ENCODE data around the gene BTNL2.

Gene BTNL2

DNA sequence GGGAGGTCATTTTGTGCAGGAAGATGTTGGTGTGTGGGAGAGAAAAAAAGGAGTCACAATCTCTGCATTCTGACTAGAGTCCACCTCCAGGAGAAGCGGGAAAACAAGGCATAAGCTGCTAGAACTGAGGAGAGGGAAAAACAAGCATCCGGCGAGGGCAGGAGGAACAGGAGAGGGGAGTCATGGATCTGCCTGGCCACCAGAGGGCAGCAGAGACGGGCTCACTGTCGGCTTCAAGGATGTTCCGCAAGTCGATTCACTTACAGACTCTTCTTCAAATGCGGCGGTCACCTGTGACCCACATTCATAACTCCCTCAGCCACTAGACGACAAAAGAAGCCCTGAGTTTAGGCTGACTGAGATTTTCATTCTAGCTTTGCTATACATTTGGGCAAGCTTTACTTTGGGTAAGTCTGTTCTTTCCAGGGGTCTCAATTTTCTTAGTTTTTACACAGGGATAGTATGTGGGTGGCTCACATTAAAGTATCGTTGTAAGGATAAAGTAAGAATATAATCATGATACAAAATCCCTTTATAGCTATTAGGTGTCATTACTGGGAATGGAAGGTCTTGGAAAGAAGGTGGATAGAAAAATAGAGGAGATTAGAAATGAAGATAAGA is 6.6 kb upstream of the BTNL2 start:
- DNase-seq = peak; percentile 80

DNA sequence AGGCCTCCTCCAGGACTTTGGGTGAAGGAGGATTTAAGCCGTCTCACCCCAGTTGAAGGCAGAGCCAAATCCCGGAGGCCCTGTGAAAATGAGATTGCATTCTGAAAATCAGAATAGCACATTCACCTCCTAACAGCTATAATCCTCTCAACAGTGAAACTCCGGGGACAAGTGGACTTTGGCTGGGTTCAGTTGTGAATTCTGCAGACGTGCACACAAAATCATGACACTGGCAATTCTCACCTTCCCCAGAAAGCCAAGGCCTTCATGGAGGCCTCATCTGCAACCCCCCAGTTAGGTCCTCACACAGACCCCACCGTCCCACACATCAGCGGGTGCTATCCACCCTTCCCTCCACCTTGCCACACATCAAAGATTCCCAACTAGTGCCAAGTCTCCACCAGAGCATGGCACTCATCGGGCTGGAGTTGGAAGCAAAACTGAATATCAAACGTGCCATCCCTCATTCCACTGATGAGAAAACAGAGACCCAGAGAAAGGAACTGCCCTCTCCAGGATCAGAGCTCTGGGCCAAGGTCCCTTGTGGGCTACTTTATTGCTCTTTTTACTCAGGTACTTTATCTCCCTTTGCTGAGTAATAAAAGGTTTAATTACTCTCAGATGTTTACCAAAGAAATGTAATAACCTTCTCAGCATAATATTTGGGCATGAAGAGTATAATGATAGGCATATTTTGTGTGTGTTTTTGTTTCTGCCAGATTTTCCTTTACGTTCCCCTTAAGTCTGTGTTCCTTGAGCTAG is 4.8 kb upstream of the BTNL2 start:
- DNase-seq = no peak

DNA sequence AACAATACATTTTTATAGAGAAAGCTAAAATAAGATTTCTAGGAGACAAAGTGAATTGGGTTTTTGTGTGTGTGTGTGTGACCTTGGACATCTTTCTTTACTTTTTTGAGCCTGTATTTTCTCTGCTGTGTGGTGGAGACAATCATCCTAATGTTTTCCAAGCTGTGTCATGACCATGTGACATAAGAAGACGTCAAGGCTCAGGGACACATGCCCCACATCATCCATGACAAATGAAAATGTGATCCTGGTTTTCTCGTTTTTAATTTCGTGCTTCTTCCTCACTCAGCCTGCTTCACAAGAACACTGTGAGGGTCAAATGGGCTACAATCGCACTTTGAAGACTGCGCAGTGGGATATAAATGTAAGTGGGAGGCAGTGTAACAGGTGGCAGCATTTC is 3.9 kb upstream of the BTNL2 start:
- DNase-seq = no peak

DNA sequence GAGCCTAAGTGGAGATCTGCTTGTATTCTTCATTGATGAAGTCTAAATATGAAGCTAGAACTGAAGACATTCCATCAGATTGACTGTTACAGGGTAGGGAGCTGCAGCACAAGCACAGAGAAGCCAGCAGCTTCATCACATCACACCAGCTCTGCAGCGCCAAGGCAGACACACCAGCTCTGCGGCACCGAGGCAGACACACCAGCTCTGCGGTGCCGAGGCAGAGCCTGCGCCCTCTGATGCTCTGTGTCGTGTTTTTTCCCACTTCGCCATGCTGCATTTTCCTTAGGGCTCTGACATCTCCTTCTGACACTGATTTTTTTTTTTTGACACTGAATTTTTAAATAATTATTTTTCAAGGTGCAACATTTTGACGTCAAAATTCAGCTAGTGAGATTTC is 784 bp downstream of the BTNL2 start:
- DNase-seq = no peak

DNA sequence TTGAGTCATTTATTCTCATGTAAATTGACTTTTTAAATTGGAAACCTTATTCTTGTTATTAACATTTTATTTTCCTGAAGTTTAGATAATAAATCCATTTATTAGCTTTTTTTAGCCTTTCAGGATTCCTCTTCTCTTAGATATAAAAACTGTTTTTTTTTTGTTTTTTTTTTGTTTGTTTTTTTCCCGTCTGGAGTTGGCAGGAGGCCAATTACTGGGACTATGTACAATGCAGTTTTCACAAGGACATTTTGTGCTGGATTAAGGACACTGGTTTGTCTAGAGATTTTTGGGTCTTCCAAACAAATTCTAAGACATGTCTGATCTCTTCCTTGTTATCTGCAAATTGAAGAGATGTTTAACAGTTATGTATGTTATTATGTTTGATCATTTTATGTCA is 1.3 kb downstream of the BTNL2 start:
- DNase-seq = no peak

DNA sequence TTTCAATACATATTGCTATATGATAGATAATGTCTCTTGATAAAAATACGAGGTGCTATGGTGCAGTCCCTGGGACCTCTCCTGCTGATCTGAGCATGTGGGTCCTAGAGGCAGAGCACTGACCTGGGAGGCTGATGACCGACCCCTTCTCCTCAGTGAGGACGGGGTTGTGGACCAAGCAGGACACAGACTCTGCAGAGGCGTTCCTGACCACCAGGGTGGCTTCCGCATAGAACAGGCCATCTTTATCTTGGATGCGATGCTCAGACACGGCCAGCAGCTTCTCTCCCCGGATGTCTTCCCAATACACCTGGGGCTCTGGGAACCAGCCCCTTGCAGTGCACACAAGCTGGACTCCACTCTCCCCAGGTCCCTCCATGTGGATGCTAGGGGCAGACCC is 4.2 kb downstream of the BTNL2 start:
- no peak for DNase-seq

DNA sequence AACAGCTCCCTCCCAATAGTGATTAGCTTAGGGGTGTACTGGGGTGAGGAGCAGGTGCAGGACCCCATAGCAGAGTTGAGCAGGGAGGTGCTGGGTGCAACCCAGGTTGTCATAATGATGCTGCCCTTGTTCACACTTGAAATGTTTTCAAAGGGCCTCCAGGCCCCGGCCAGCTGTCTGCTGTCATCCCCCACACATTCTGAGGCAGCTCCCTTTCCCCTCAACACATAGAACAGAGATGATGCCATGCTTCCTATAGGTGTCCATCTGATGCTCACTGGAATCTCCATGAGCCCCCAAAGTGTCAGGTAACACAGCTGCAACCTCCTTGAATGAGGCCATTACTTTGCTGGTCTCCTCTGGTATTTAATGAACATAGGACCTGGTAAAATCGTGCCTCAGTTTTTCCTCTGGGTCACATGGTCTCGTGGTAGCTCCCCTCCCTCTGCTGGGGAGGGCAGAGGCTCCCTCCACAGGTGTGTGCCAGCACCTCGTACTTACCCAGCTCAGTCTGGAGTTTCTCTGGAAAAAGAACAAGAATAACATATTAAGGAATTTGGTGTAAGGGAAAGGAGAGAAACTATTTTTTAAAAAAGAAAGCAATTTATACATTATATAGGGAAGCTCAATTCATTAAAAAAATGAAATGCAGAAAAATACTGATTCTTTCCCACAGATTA is 5.6 kb downstream of the BTNL2 start:
- no peak for DNase-seq

DNA sequence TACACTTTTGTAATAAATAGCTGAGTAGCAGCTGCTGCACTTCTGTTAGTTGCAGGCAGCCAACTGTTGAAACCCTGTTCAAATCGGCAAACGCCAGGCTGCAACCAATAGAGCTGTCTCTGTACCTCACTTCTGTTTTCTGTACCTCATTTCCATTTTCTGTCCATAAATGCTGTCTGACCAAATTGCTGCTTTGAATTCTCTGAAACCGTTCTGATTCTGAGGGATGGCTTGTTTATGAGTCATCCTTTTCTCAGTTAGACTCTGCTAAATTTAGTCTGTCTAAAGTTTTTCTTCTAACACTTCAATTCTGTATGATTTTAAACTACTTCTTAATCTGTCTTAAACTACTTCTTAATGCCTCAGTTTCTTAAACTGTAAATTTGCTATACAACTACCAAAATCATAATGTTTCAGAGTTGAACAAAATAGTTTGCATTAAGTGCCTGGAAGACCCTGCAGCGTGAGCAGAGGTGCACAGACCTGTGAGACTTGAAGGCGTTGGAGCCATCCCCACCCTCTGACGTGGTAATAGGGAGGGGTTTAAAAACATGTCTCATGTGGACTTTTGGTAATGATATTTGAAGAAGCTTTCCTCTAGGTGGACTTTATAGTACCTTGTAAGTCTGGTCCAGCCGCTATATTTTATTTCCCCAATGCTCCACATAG is 9.6 kb downstream of the BTNL2 start:
- peak; percentile 52 for DNase-seq

DNA sequence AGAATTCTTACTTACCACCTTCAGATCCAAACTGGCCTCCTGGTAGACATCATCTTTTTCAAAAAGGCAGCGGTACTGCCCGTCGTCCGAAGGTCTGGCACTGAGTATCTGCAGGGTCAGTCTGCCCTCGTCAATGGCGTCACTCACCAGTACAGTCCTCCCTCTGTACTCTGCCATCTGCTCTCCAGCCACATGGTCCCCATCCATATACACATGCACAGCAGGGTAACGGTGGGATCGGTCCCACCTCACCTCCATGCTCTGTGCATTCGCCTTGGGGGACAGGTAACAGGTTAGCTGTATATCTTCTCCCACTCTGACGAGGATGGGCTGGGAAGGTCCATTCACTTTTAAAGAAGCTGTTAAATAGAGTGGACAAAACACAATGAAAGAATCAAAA is 11.0 kb downstream of the BTNL2 start:
- no peak for DNase-seq

DNA sequence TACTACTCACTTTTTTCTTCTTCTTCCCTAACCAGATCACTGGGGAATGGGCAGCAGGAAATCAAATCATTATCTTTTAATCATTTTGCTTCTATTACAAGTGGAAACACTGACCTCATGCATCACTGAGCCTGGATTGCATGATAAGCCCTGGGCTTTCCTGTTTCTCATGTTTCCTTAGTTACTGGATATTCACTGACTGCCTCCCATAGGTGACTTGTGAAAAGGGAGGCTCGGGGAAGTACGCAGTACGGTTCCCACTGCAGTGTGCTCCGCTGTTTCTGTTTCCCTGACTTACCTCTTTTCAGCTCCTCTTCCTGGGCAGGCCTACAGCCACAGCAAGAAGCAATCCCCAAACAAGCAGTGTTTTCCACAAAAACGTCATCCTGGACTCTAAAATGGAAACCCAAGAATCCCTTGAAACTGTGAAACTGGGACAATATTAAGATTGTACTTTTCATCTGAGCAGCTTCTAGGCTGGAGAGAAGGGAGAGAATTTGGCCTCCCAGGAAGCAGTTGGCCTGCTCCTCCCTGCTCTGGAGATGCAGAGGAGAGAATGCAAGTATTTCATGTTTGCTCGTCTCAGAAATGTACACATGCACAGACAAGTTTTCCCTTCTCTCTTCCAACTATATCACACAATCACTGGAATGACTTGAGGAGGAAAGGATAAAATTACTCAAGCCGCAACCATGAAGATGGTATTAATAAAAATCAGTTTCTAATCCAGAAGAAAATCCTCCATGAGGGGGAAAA is 13.1 kb downstream of the BTNL2 start:
- DNase-seq = no peak

DNA sequence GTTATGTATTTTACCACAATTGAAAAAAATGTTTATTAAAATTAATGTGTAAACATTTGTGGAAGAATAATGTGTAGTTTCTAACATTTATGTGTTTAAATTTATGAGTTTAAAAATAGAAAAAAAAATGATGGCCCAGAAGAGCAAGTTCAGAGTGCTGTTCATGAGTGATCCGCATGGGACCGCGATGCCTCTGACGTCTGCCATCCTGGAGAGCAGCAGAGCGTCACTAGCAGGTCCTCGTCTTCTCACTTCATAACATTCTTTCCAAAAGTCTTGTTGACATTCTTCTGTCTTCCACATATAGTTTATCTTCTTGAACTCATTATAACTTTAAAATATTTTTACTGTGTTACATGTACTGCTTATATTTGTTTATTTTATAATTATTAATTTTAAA is 15.5 kb downstream of the BTNL2 start:
- DNase-seq = no peak

DNA sequence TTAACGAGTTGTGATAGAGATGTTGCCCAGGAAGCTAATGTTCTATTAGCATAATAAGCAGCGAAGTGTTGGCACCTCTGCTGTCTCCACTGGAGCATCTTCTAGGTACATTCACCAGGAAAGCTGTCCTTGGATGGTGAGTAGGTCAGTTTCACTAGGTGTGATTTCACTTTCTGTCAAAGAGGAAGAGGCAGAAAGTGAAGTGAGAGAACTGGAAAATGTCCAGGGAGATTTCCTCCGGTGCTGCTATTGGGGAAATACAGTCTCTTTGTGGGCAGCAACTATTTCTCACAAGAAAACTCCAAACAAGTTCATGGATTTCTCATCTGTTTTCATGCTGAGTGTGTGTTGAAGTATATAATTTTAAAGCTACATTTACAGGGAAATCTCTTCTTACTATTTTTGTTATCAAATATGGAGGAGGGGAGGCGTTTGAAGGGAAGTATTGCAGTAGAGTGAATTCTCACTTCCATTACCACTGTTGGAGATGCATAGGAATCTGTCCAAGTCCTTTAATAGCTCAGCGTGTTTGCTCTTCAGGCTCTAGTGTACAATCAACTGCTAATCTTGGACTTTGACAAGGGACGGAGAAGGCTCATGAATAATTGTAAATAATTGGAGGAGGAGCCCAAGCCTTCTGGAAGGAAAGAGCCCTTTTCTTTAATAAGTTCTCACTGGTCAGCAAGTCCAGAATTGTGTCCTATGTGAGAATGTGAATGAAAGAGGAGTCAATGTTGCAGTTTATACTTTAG is 19.2 kb downstream of the BTNL2 start:
- no peak for DNase-seq

DNA sequence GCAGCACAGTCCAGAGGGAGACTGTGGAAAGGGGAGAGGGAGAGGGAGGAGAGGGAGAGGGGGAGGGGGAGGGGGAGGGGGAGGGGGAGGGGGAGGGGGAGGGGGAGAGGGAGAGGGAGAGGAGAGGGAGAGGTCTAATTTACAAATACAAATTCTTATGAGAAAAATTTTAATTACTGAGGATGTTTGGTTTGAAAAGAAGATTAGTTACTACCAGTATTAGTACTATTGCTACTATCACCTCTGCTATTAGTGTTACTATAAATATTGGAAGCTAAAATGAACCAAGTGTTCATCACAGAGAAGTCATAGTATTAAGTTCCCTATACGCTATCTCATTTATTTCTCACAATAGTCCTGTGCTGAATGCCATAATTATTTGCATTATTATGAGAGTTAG is 20.9 kb downstream of the BTNL2 start:
- DNase-seq = no peak

DNA sequence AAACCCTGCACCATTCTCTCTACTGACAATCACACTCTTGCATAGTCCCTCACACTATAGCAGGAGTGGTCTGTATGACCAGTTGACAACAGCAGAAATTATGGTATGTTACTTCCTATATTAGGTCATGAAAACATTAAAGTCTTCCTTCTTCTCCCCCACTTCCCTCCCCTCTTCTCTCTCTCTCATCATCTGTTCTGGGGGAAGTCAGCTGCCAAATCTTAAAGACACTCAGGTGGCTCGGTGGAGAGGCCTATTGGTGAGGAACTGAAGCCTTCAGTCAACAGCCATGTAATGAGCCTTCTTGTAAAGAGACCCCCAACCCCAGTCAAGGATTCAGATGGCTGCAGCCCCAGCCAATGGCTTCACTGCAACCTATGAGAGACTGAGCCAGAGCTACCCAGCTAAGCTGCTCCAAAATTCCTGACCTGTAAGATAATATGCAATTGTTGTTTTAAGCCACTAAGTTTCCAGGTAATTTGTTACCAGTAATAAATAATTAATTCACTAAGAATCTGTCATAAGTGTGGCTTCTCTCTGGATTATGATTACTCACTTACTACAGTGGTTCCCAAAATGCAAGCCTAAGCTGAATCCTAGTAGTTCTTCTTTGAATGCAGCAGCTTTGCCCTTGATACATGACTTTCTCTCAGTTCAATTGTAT is 24.1 kb downstream of the BTNL2 start:
- no peak for DNase-seq

DNA sequence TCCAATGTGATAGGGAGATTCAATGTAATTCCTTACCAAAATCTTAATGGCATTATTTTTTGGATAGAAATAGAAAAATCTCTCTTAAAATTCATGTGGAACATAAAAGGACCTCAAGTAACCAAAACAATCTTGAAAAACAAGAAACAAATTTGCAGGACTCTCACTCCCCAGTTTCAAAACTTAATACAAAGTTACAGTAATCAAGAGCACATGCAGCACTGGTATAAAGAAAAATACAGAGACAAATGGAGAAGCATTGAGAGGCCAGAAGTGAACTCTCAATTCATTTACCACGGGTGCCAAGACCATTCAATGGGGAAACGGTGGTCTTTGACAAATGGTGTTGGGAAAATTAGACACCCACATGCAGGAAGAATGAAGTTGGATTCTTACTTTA is 27.4 kb downstream of the BTNL2 start:
- DNase-seq = no peak

DNA sequence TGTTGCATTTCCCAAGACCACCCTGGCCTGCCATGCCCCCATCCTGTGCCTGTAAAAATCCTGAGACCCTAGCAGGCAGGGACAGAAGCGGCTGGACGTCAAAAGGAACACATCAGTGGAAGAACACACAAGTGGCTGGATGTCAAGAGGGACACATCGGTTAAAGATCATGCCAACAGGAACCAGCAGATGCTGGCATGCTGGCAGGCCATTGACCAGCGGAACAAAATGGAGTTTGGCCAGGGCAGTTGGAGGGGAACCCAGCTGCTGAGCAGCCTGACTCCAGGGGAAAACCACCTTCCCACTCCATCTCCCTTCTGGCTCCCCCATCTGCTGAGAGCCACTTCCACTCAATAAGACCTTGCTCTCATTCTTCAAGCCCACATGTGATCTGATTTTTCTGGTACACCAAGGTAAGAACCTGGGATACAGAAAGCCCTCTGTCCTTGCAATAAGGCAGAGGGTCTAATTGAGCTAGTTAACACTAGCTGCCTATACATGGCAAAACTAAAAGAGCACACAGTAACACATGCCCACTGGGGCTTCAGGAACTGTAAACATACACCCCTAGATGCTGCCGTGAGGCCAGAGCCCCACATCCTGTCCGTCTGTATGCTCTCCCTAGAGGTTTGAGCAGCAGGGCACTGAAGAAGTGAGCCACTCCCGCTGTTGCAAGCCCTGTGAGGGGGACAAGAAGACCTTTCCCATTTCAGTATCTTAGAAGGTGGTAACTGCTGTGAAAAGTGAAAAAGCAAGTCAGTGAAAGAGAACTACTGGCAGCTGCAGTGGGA is 31.0 kb downstream of the BTNL2 start:
- DNase-seq = no peak

DNA sequence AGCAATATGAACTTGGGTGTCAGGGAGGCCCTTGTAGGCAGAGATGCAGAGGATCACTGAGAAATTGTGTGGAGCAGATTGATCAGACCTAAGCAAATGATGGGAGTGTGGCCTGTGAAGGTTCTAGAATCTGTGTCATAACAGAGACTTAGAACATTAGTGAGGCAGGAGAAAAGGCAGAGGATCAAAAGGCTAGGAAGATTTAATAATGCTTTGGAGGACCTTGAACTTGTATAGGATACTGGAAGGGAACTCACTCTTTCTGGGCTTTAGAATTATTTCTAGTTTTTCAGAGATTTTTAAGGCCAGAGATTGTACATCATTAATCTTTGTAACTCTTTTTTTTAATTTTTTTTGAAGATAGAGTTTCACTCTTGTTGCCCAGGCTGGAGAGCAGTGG is 35.2 kb downstream of the BTNL2 start, which contains the start of gene TSBP1:
TSS of gene TSBP1 (minus strand) at position 101 of the 400 bp plus-strand sequence. CDS start 197 bp downstream, outside the sequence.
- no peak for DNase-seq

DNA sequence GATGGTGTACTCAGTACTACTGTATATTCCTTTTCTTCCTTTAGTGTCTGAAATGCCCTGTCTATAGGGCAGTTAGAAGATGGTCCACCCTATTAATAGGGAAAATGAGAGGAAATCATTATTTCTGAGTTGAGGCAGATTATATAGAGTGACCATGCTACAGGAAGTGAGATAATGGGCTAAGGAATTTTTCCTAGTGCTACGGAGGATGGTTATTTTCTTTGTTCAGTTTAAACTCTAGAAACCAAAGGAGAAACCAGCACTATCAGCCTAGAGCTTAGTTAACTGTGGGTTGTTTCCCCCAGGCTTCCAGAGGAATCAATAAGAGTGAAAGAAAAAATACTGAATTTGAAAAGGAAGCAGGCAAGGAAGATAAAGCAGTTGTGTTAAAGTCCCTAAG is 35.8 kb downstream of the BTNL2 start:
- no peak for DNase-seq

DNA sequence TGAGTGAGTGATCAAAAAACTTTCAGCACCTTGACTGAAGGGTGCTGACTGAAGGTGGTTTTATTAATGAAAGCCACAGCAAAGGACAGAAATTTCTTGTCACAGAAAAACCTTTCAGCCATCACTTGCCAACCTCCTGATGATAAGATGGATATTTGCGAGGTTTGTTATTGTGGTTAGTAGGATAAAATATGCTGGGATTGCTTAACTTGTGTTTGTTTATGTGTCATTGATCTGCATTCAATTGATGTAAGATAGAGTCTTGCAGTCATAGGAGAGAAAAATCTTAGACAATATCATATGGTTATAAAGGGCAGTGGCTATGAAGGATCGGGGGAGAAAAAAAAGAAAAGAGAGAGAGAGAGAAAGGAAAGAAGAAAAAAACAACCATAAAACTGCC is 36.5 kb downstream of the BTNL2 start:
- no peak for DNase-seq

DNA sequence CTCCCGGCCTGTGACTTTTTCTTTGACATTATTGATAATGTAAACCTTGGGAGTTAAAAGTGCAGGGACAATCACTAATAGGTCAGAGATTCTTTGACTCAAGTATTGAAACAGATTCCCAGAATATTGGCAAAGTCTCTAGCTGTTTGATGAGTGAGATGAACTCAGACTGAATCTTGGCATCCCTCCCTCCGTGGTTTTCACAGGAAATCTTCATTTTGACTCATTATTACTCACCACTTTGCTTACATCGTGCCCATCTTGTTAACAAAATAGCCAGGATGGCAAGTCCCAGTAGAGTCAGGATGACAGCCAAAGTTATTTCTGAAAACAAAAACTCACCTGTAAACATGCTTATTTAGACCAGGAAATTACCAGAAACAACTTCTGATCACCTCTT is 37.3 kb downstream of the BTNL2 start:
- DNase-seq = peak; percentile 41

DNA sequence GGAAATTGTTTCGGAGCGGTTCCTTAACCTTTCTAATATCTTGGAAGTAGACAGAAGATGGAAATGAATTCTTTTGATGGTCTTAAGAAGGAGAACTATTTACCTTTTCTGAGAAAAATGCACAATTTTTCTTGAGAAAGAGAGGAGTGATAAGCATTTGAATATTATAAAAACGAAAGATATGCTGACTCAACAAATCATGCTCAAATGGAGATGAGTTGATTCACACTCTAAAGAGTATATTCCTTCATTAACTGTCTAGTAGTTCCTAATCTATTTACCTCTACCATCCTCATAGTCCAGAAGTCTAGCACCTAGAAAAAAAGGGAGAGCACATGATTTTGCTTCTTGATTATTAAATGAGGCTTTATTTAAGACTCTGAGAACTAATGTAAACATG is 39.3 kb downstream of the BTNL2 start:
- DNase-seq = no peak

Measured in activated CD4-positive, alpha-beta T cell treated with anti-CD3 and anti-CD28 coated beads, Interleukin-2, amount 50 U/mL, for 16 hours (primary cell).